Activated T-cell treated with anti-CD3 and anti-CD28 coated beads for 24 hours (primary cell): Measurements from ENCODE around the gene PANX1.
"Not testable (repeated sequence)": the region's sequence is repeated elsewhere in the genome, so short reads cannot be mapped to it uniquely, and the experiment has no call there.

Source experiments
- DNase-seq: peaks from one replicate; pipeline ENCODE4 v3.0.0-alpha.2; 2020; ENCODE audit warnings: low read depth

PANX1 gene

DNA sequence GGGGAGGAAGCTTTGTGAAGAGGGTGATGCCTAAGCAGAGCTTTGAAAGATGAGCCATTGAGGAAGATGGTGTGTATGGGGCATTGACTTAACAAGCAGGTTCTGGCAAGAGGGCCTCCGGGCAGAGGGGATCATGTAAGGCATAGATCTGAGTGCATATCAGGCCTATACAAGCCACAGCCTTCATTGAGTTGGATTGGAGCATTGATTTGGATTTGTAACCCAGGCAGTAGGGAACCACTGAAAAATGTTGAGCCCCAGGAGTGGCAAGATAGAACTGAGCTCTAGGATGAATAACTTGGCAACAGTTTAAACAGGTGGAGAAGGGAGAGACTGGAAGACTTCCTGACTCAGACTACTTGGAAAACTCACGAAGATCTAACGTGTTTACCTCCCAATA lies 21.4 kb downstream of the PANX1 start:
- no peak for DNase-seq

DNA sequence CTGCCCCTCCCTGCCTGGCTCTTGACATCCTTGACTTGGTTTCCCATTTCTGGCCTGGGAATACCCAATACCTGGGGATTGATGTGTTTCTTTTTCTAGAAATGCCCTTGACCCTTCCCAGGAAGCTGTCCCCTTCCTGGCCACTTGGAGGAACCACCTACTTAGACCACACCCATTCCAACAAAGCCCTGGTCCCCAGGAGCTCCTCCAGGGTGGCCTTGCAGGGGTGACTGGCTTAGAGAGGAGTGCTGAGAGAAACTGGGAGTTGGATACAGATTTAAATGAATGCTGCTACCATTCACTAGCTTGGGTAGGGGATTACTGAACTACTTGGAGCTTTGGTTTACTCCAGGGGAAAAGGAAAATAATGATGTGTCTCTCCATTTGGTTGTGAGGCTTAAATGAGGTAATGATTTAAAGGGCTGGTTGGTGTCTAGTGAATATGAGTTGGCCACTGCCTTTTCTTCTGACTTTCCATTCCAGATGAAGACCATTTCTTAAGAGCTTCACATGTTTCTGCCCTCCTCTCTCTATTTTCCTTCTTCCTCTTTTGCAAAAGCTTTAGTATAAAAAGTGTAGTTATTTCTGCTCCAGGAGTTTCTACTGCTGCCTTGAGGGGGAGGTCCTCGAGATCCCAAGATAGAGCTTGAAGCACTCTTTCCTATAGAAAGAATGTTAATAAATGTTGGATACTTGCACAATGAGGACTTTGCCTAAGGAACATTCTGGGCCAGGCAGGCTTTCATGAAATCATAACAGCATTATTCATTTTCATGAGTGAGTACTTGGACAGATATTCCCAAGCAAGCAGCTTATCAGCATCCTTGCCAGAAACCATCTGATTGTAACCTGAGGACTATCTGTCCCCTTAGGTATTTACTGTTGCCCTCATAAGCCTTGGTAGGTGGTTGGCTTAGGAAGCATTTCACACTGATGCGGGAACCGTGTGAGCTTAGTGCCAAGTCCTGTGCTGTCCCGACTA lies 22.4 kb downstream of the PANX1 start:
- no peak for DNase-seq

GRCh38 chr11:94151903-94152677 lies 23.4 kb downstream of the PANX1 start:
- DNase-seq = no peak

- no peak for DNase-seq
Observed at GRCh38 chr11:94152678-94153065, 24.0 kb downstream of the PANX1 start.

DNA sequence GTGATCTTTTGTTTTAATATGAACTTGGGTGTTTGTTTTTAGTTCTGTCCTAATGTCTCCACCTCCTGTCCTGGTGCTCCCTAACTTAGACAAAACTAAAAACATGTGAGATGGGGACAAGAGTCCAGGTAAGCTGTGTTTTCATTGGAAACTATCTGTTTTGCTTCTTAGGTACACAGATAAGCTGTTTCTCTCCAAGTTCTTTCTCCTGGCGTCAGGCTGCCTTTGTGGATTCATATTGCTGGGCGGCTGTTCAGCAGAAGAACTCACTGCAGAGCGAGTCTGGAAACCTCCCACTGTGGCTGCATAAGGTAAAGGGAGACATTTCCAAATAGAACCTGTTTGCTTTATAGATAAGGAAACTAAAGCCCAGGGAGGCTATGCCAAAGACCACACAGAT lies 24.7 kb downstream of the PANX1 start:
- no peak for DNase-seq

DNA sequence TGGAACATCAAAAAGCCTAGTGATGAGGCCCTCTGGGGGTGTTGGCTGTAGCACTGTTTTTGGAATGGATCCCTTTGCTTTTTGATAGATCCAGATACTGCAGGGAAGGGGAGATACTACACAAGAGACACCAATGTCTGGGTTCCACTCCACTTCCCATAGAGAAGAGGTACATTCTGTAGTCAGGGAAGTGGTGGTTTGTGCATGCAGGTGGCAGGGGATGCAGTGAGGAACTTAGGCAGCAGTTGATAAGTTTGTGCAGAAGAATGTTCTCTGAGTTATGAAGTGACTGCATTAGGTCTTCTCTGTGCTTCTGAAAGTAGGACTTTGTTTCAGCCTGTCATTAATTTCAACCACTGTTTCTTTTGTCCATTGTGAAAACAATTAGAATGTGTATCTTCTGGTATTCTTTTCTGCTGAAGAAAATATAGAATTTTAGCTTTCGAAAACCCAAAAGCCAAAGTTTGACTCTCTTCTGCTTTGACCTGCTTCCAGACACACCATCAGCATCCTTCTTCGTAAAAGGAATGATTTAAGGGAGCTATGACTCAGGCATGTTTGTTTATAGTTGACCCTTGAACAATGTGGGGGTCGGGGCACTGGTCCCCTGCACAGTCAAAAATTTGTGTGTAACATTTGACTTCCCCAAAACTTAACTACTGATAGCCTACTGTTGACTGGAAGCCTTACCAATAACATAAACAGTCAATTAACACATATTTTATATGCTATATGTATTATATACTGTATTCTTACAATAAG lies 25.6 kb downstream of the PANX1 start:
- no peak for DNase-seq

- DNase-seq = not testable (repeated sequence)
Observed at GRCh38 chr11:94157339-94157738, 28.7 kb downstream of the PANX1 start.

DNA sequence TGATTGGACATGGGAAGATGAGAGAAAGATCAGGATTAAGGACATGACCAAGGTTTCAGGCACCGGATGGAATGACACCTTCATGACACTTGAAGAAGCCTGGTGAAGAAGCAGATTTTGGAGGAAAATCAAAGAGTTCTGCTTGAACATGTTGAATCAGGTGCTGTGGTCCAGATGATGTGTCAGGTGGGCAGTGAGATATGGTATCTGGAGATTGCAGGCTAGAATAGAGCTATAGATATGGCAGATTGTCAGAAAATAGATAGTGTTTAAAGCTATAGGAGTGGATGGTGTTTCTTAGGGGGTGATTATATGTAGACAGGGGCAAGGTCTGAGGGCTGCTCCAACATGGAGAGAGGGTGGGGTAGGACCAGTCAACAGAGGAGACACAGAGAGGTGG lies 40.2 kb downstream of the PANX1 start:
- no peak for DNase-seq

- DNase-seq = no peak
Observed at GRCh38 chr11:94169516-94169915, 40.9 kb downstream of the PANX1 start.

GRCh38 chr11:94169930-94170545 lies 41.4 kb downstream of the PANX1 start:
- no peak for DNase-seq

DNA sequence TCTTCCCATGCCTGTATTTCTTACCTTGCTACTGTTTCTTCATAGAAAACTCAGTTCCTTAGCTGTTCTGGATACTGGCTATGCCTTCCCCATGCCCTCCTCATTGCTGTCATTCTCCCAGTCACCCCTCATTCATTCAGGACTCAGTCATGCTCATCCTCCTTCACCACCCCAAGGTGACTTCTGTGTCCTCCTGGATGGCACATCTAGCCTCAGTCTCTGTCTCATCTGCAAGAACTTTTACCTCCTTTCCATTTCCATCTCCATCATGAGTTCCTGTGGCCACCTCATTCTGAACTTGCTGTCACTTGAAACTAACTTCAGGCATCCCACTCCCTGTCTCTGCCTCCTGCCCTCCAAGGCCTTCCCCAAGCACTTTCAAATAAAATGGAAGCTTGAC lies 42.3 kb downstream of the PANX1 start:
- no peak for DNase-seq

DNA sequence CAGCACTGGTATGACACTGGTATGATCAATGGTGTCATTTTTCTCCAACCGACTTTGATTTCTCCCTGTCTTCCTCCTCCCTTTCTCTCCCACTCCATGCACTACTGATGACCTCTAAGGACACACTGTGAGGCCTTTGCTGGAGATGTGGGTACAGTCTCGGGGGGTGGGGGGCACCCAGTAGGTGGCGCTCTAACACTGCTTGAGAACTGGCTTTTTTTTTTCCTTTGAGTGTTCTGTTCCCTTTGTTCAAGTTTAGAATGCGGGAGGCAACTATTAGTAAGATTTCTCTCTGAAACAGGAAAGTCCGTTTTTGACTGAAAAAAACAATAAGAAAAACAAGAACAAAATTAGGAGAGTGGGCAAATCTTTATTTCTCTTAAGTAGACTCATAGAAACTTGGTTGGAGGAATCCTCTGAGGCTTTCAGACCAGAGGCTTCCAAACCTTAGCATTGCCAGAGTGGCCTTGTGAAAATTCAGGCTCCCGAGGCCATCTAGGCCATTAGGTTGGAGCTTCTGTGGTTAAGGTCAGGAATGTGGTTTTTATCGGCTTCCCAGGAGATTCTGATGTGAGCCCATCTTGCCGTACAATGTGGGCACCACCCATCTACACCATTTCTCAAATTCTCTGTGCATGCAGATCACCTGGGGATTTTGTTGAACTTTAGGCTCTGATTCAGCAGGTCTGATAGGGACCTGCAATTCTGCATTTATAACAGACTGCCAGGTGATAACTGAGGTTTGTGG lies 43.2 kb downstream of the PANX1 start:
- no peak for DNase-seq

DNA sequence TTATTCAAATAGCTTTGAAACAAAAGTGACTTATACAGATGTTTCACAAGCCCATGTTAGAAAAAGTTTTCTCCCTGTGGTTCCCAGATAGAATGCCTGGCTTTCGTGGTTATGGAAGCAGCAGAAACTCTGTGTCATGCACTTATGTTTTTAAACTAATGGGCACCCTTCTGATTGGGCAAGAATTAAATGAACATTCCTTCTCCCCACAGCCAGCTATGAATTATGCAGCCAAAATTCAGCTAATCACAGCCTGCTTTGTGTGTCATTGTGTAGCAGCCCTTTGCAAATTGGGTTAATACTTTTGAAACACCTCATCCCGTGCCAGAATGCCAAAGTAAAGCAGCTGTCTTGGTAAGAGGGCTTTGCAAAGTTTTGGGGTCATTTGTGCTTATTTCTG lies 46.9 kb downstream of the PANX1 start:
- no peak for DNase-seq

- no peak for DNase-seq
Observed at GRCh38 chr11:94178331-94178730, 49.7 kb downstream of the PANX1 start.

- no peak for DNase-seq
Observed at GRCh38 chr11:94179696-94180095, 51.1 kb downstream of the PANX1 start.

DNA sequence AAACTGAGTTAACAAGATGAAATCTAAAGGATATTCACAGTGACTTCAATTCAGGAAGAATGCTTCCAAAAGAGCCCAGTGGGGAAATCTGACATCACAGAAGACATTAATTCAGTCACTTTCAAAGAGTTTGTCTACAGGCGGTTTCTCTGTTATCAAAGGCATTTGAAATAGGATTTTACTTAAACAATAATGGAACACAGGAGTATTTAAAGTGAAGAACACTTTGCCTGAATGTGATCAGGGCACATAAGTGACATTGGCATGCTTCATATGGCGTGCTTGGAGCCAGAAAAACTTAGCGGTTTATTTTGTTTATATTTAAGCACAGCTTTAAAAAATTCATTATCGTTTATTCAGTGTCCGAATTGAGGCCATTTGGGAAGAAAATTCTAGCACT lies 52.9 kb downstream of the PANX1 start:
- no peak for DNase-seq

DNA sequence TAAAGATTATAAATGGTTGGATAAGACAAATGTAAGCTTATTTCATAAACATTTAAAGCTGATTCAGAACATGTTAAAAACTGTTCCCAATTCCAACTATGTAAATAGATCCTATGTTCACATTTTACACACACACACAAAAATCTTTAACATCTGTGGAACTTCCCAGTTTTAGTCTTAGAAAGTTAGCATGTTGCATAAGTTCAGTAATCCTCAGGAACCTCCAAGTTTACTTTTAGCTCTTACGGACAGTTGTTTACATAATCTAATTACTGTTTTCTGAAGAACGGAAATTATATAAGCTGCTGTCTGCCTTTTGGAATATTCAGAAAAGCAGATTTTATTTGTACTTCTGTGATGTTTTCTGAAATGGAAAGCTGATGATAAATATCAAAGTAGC lies 53.3 kb downstream of the PANX1 start:
- DNase-seq = no peak

GRCh38 chr11:94183251-94183885 lies 54.7 kb downstream of the PANX1 start:
- DNase-seq = no peak

DNA sequence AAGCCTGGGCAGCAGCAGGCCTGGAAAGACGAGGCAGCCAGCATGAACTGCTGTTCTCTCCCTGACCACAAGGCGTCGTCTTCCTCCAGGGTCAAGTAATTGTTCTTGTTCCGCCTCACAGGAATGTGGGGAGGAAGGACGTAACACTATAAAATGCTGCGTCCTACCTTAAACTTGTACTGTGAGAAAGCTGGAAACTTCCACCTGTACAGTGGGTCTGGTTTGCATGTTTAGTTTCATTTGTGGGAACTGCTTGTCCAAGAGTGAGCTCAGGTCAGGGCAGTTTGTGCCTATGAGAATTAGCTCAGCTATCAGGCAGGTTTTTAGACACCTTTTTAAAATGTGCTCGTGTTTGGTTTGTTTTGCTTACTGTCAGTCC lies 55.2 kb downstream of the PANX1 start:
- no peak for DNase-seq

GRCh38 chr11:94184362-94184761 lies 55.7 kb downstream of the PANX1 start:
- DNase-seq = no peak

- DNase-seq = no peak
Observed at GRCh38 chr11:94184846-94185245, 56.2 kb downstream of the PANX1 start.
